GM19023 (cell line): ENCODE results near the gene TNNT2.

ENCODE experiments used
- ATAC-seq: cut with Tn5 transposase; IDR thresholded peaks from one replicate; pipeline ENCODE4 v1.9.1; 2021; ENCODE audit warnings: mild to moderate bottlenecking, moderate library complexity; ENCODE audit not compliant: unreplicated experiment

Gene TNNT2

GRCh38 chr1:201318504-201319340 is 58.8 kb downstream of the TNNT2 start:
- no peak for ATAC-seq

GRCh38 chr1:201317551-201317950 is 59.9 kb downstream of the TNNT2 start:
- ATAC-seq = no peak

- no peak for ATAC-seq
These were observed 60.9 kb downstream of the TNNT2 start for GRCh38 chr1:201316556-201316955.

- no peak for ATAC-seq
These were observed 64.4 kb downstream of the TNNT2 start for GRCh38 chr1:201313086-201313485.

GRCh38 chr1:201312298-201312697 is 65.2 kb downstream of the TNNT2 start:
- no peak for ATAC-seq

GRCh38 chr1:201311356-201312011 is 66.0 kb downstream of the TNNT2 start:
- no peak for ATAC-seq

GRCh38 chr1:201310986-201311355 is 66.5 kb downstream of the TNNT2 start:
- no peak for ATAC-seq

- ATAC-seq = no peak
These were observed 67.1 kb downstream of the TNNT2 start for GRCh38 chr1:201310251-201310985.

- no peak for ATAC-seq
These were observed 68.1 kb downstream of the TNNT2 start for GRCh38 chr1:201309416-201309815.
